Osteoblast (primary cell): ENCODE results near the gene OPN1SW. TPM values are rescaled to one million over a fixed set of nuclear protein-coding genes. Genes with fewer than 3 reads are reported as not detected.

Experiments used
- DNase-seq: peaks from one replicate; pipeline ENCODE4 v3.0.0; 2011; ENCODE audit warnings: low spot score, mixed read lengths; ENCODE audit not compliant: insufficient read length; ENCODE audit errors: missing footprints
- H2AFZ ChIP-seq: 2 replicates; pipeline ENCODE4 v1.6.0; 2011; ENCODE audit warnings: mild to moderate bottlenecking, low read length
- H3K27ac ChIP-seq: 2 replicates; pipeline ENCODE4 v1.5.1; 2011; ENCODE audit warnings: mild to moderate bottlenecking, low read depth, low read length, moderate library complexity
- H3K27me3 ChIP-seq: 2 replicates; pipeline ENCODE4 v1.6.0; 2012; ENCODE audit warnings: mild to moderate bottlenecking, control low read depth, inconsistent platforms, low read length, moderate library complexity; ENCODE audit not compliant: insufficient read depth
- H3K36me3 ChIP-seq: 2 replicates; pipeline ENCODE4 v1.5.1; 2011; ENCODE audit warnings: mild to moderate bottlenecking, low read length, control low read depth, moderate library complexity; ENCODE audit not compliant: insufficient read depth
- H3K4me1 ChIP-seq: 2 replicates; pipeline ENCODE4 v1.5.1; 2011; ENCODE audit warnings: mild to moderate bottlenecking, low read length, control low read depth, moderate library complexity; ENCODE audit not compliant: insufficient read depth
- H3K4me2 ChIP-seq: 2 replicates; pipeline ENCODE4 v1.6.0; 2011; ENCODE audit warnings: mild to moderate bottlenecking, low read length; ENCODE audit not compliant: insufficient read depth
- H3K4me3 ChIP-seq: fragments of 200-600 bp; sonication (generic); 3 replicates; pipeline ENCODE4 v1.5.1; 2012; ENCODE audit warnings: mild to moderate bottlenecking, low read length, inconsistent platforms; ENCODE audit not compliant: insufficient read depth
- H3K79me2 ChIP-seq: 2 replicates; pipeline ENCODE4 v1.6.0; 2012; ENCODE audit warnings: mild to moderate bottlenecking, low read length, control low read depth, inconsistent platforms; ENCODE audit not compliant: insufficient read depth
- H3K9me3 ChIP-seq: 2 replicates; pipeline ENCODE4 v1.5.1; 2011; ENCODE audit warnings: low read depth, low read length, control low read depth
- H4K20me1 ChIP-seq: 2 replicates; pipeline ENCODE4 v1.6.0; 2012; ENCODE audit warnings: mild to moderate bottlenecking, low read length, control low read depth; ENCODE audit not compliant: insufficient read depth
- total RNA-seq: library from RNA; depleted of rRNA; stranded (reverse); fragments of >200 nt; gene quantifications from 2 replicates; pipeline ENCODE4 v1.2.3, GENCODE V29; 2012
- TF ChIP-seq, protein P1 (sequence below): IDR thresholded peaks from 2 replicates; pipeline ENCODE4 v1.5.1; 2011; ENCODE audit warnings: mild to moderate bottlenecking, low read depth, low read length, moderate library complexity; ENCODE audit errors: extremely low read depth

OPN1SW gene, protein sequence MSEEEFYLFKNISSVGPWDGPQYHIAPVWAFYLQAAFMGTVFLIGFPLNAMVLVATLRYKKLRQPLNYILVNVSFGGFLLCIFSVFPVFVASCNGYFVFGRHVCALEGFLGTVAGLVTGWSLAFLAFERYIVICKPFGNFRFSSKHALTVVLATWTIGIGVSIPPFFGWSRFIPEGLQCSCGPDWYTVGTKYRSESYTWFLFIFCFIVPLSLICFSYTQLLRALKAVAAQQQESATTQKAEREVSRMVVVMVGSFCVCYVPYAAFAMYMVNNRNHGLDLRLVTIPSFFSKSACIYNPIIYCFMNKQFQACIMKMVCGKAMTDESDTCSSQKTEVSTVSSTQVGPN
- total RNA-seq, result not detected in 2 replicates

DNA sequence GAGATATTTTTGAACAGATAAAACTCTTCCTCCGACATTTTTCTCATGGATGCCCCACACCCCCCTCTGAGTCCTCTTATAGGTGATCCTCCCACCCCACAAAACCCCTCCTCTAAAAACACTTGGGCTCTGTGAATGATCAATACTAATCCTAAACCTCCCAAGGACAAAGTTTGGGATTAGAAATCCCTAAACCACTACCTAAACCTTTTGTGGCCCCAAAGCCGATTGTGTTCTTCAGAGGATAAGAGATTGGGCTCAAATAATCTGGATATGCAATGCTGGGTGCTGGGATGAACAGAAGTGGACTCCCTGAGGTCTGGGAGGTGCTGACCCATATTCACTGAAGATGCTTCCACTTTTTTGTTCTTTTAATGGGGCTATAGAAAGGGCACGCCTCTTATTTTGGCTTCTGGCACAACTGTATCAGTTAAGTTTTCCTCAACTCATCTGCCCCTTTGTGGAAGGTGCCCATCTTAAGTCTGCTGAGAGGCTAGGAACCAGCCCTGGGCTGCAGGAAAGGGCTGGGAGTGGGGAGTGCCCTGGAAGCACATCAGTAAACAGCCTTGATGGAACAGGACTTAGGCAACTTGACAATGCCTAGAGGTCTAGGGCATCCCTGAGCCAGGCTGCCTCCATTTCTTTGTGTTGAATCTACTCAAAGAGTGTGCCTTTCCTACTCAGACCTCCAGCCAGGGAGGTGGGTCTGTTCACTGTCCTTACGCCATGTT is at the start of gene OPN1SW:
Gene OPN1SW (minus strand): TSS at position 51 of the 731 bp plus-strand sequence. CDS start 13 bp downstream, at position 38.
- H3K27me3 ChIP-seq, result no peaks in the 10 kb centered on the region
- peaks cover 45% of the 10 kb centered on the region for H3K36me3 ChIP-seq
- TF ChIP-seq, protein P1, sequence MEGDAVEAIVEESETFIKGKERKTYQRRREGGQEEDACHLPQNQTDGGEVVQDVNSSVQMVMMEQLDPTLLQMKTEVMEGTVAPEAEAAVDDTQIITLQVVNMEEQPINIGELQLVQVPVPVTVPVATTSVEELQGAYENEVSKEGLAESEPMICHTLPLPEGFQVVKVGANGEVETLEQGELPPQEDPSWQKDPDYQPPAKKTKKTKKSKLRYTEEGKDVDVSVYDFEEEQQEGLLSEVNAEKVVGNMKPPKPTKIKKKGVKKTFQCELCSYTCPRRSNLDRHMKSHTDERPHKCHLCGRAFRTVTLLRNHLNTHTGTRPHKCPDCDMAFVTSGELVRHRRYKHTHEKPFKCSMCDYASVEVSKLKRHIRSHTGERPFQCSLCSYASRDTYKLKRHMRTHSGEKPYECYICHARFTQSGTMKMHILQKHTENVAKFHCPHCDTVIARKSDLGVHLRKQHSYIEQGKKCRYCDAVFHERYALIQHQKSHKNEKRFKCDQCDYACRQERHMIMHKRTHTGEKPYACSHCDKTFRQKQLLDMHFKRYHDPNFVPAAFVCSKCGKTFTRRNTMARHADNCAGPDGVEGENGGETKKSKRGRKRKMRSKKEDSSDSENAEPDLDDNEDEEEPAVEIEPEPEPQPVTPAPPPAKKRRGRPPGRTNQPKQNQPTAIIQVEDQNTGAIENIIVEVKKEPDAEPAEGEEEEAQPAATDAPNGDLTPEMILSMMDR, result no peak
- H3K4me2 ChIP-seq, result no peak within 1 kb of the TSS
- peaks cover 3% of the 10 kb centered on the region for H3K9me3 ChIP-seq
- H3K79me2 ChIP-seq, result no peaks in the 10 kb centered on the region
- no peak within 1 kb of the TSS for H3K4me3 ChIP-seq
- H2AFZ ChIP-seq, result no peak within 1 kb of the TSS
- no peak within 1 kb of the TSS for H3K27ac ChIP-seq
- peaks cover 22% of the 10 kb centered on the region for H4K20me1 ChIP-seq
- peaks cover 4% of the 10 kb centered on the region for H3K4me1 ChIP-seq
- DNase-seq, result no peak

DNA sequence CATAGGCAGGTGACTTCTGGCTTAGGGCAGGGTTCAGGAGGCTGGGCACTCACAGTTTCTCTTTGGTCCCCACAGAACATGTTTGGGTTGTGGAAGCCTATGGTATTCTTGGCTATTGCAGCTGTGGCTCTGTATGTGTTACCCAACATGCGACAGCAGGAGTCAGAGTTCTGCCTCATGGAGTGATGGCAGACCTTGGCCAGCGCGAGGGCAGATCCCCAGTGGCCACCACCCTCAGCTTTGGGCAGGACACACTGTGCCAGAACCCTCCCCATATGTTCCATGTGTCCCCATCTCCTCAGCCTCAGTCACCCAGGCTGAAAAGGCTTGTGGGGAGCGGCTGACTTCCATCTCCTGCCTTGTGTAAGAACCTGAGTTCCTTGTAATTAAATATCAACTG is 46.1 kb upstream of the OPN1SW start:
- H4K20me1 ChIP-seq, result no peaks in the 10 kb centered on the region
- H2AFZ ChIP-seq, result no peak overlapping the region
- TF ChIP-seq, protein P1, result no peak
- no peaks in the 10 kb centered on the region for H3K9me3 ChIP-seq
- H3K4me2 ChIP-seq, result no peak overlapping the region
- H3K79me2 ChIP-seq, result no peaks in the 10 kb centered on the region
- H3K27ac ChIP-seq, result no peak overlapping the region
- H3K36me3 ChIP-seq, result no peaks in the 10 kb centered on the region
- peaks cover 10% of the 10 kb centered on the region for H3K27me3 ChIP-seq
- no peak overlapping the region for H3K4me3 ChIP-seq
- H3K4me1 ChIP-seq, result no peaks in the 10 kb centered on the region
- DNase-seq, result no peak

DNA sequence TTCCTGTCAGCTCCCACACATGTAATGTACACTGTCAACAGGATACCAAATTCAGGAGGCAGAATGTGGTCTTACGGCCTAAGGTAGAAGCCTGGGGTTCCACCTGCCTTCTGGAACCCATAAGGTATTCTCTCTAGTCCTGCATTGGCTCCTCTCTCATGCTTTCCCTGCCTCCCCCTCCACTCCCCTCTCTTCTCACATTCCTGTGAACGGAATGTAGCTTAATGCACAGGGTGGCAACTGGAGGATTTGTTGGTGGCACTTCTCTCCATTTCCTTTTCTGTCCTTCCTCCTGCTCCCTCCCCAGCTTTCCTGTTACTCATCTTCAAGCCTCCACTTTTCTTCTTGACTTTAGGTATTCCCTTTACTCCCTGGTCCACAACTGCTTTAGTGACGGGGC is 43.1 kb upstream of the OPN1SW start:
- Histone ChIP-seq H3K9me3 (no peaks in the 10 kb centered on the region), H3K79me2 (no peaks in the 10 kb centered on the region), H3K4me1 (no peaks in the 10 kb centered on the region), H4K20me1 (no peaks in the 10 kb centered on the region), H3K4me3 (no peak overlapping the region), H3K36me3 (no peaks in the 10 kb centered on the region), H3K27ac (no peak overlapping the region), H2AFZ (no peak overlapping the region), H3K4me2 (no peak overlapping the region), H3K27me3 (peaks cover 14% of the 10 kb centered on the region)
- no peak for DNase-seq
- TF ChIP-seq, protein P1, result no peak

DNA sequence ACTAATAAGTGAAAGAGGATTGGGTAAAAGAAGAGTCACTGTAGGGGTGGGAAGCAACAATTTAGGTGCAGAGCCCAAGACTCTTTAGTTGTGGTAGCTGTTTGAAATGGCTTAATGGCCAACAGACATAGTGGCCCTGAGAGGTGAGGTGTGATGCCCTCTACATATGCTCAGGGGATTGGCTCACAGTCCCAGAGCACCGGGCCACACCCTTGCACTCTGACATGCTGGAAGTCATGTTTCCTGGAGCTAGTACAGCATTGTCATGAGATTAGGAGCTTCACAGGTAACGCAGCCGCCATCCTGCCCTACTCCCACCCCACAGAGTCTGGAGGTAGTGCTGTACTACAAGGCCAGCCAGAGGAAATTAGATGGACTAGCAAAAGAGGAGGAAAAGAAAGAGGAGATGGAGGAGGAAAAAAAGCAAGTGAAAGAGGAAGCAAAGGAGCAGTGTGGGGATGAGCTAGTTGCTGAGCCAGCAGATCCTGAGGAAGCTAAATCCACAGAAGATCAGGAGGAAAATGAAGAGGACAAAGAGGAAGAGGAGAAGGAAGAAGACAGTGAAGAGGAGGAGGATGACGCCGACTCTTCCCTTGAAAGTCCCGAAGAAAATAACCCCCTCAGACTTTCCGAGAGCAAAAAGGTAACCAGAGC is 39.8 kb upstream of the OPN1SW start:
- no peaks in the 10 kb centered on the region for H3K79me2 ChIP-seq
- no peak overlapping the region for H3K4me2 ChIP-seq
- no peaks in the 10 kb centered on the region for H4K20me1 ChIP-seq
- TF ChIP-seq, protein P1, result no peak
- no peaks in the 10 kb centered on the region for H3K4me1 ChIP-seq
- H3K36me3 ChIP-seq, result no peaks in the 10 kb centered on the region
- H3K4me3 ChIP-seq, result no peak overlapping the region
- no peak overlapping the region for H2AFZ ChIP-seq
- H3K27me3 ChIP-seq, result peaks cover 14% of the 10 kb centered on the region
- no peak for DNase-seq
- no peaks in the 10 kb centered on the region for H3K9me3 ChIP-seq
- H3K27ac ChIP-seq, result no peak overlapping the region
